GM12878 (cell line): ENCODE measurements around the gene FBLN7. TPM values are rescaled to one million over a fixed set of nuclear protein-coding genes. Genes with fewer than 3 reads are reported as not detected.

ENCODE experiments used
- ATAC-seq: fragments of 200-7000 bp; cut with Tn5 transposase; 3 replicates; pipeline ENCODE4 v1.9.1; 2020; ENCODE audit warnings: mild to moderate bottlenecking, moderate library complexity
- BruUV-seq: library from RNA; stranded (reverse); fragments of 400-500 nt; replicated peaks from 2 replicates; lab custom pipeline; 2021; lab: Mats Ljungman, UMichigan
- CTCF ChIA-PET: fragments of 300-600 bp; sonication (Branson Sonifier 250); formaldehyde crosslinking; extraction: SDS; loops from one replicate; lab custom pipeline; 2021; ENCODE audit warnings: inconsistent platforms; lab: Yijun Ruan, JAX
- POLR2A ChIA-PET: fragments of 350-600 bp; formaldehyde crosslinking; extraction: SDS; loops from one replicate; lab custom pipeline; 2021; ENCODE audit warnings: inconsistent platforms; lab: Charles Lee
- RAD21 ChIA-PET: fragments of 300-600 bp; sonication (Branson Sonifier 250); formaldehyde crosslinking; loops from one replicate; lab custom pipeline; 2023; ENCODE audit warnings: antibody characterized with exemption; ENCODE audit not compliant: unreplicated experiment; lab: Charles Lee
- SMC1A ChIA-PET: fragments of 300-600 bp; sonication (Branson Sonifier 250); formaldehyde crosslinking; loops from one replicate; lab custom pipeline; 2023; ENCODE audit not compliant: unreplicated experiment, uncharacterized antibody; lab: Charles Lee
- DNase-seq: peaks from one replicate; pipeline ENCODE4 v3.0.0-alpha.2; 2011; ENCODE audit warnings: low read depth, low spot score
- FAIRE-seq: peaks from 3 replicates; lab custom pipeline; 2011; peaks lifted over from hg19 to GRCh38; lab: Jason Lieb, UNC
- H2AFZ ChIP-seq: 2 replicates; pipeline ENCODE4 v1.6.0; 2011; ENCODE audit warnings: low read depth, low read length, control low read depth; ENCODE audit not compliant: control insufficient read depth
- H3K27ac ChIP-seq: 2 replicates; pipeline ENCODE4 v1.5.1; 2011; ENCODE audit warnings: control low read depth; ENCODE audit not compliant: control insufficient read depth, insufficient read depth
- H3K27me3 ChIP-seq, 2 experiments: replicated peaks in 1 of 2; 2 replicates each; pipeline versions ENCODE4 v1.6.0 to v1.6.1; 2011; ENCODE audit warnings: low read length in 1 of 2; ENCODE audit not compliant: control insufficient read depth in 2 of 2, insufficient read depth in 2 of 2
- H3K36me3 ChIP-seq, 2 experiments: 2 replicates each; pipeline ENCODE4 v1.5.1; 2011; ENCODE audit warnings: low read length in 1 of 2; ENCODE audit not compliant: control insufficient read depth in 2 of 2, insufficient read depth in 2 of 2
- H3K4me1 ChIP-seq: 2 replicates; pipeline ENCODE4 v1.6.1; 2011; ENCODE audit warnings: mild to moderate bottlenecking, low read length, moderate library complexity, mixed read lengths; ENCODE audit not compliant: control insufficient read depth, insufficient read depth
- H3K4me2 ChIP-seq: 2 replicates; pipeline ENCODE4 v1.6.0; 2011; ENCODE audit warnings: control low read depth; ENCODE audit not compliant: control insufficient read depth, insufficient read depth
- H3K4me3 ChIP-seq: fragments of 200-600 bp; sonication (generic); 2 replicates; pipeline ENCODE4 v1.5.1; 2016
- H3K79me2 ChIP-seq: 2 replicates; pipeline ENCODE4 v1.6.0; 2011; ENCODE audit warnings: low read length; ENCODE audit not compliant: control insufficient read depth, insufficient read depth
- H3K9ac ChIP-seq: 2 replicates; pipeline ENCODE4 v1.8.0; 2011; ENCODE audit warnings: low read length, control low read depth, mixed read lengths; ENCODE audit not compliant: control insufficient read depth, insufficient read depth
- H3K9me3 ChIP-seq: replicated peaks from 3 replicates; pipeline ENCODE4 v1.5.1; 2011; ENCODE audit warnings: mild to moderate bottlenecking, low read length; ENCODE audit not compliant: control insufficient read depth, insufficient read depth
- H4K20me1 ChIP-seq: 2 replicates; pipeline ENCODE4 v1.6.0; 2011; ENCODE audit not compliant: control insufficient read depth, insufficient read depth
- CHD4 ChIP-seq: fragments of 200-600 bp; sonication (generic); IDR thresholded peaks from 2 replicates; pipeline ENCODE4 v1.6.1; 2016; ENCODE audit warnings: mild to moderate bottlenecking
- NFYA ChIP-seq: IDR thresholded peaks from 2 replicates; pipeline ENCODE4 v1.6.1; 2011; ENCODE audit warnings: low read depth, mild to moderate bottlenecking, low read length, improper control_type of control experiment, borderline replicate concordance
- NFYB ChIP-seq: IDR thresholded peaks from 2 replicates; pipeline ENCODE4 v1.6.1; 2011; ENCODE audit warnings: low read depth, mild to moderate bottlenecking, low read length, improper control_type of control experiment, moderate library complexity; ENCODE audit not compliant: insufficient read depth
- PAX8 ChIP-seq: fragments of 450-650 bp; IDR thresholded peaks from 2 replicates; pipeline ENCODE4 v1.6.1; 2017; ENCODE audit warnings: mild to moderate bottlenecking, moderate library complexity
- TCF3 ChIP-seq: IDR thresholded peaks from 2 replicates; pipeline ENCODE4 v1.6.1; 2012; ENCODE audit warnings: low read depth, mild to moderate bottlenecking, low read length, borderline replicate concordance; ENCODE audit not compliant: insufficient read depth
- WGBS: methylation state at CpG from one replicate; pipeline ENCODE4 v1.1.6; 2016; ENCODE audit warnings: low lambda C conversion rate; ENCODE audit not compliant: insufficient replicate concordance, insufficient coverage; ENCODE audit errors: missing lambda C conversion rate; 5-methylcytosine and 5-hydroxymethylcytosine counted together
- in situ Hi-C: fragments of 300-500 bp; cut with MboI; formaldehyde crosslinking; loops from 9 replicates; pipeline ENCODE4 v1.14.3; 2018; ENCODE audit warnings: mixed read lengths
- intact Hi-C: fragments of 100-400 bp; cut with micrococcal nuclease; formaldehyde crosslinking; loops from one replicate; pipeline ENCODE4 v1.14.2; 2022; ENCODE audit not compliant: unreplicated experiment
- polyA plus RNA-seq, 11 experiments: library from polyadenylated mRNA; depleted of rRNA in 4 of 11; unstranded in 6 of 11; stranded (reverse) in 5 of 11; fragments of >200 nt; fragmentation: Nextera tagmentation in 4 of 11; fragmentation: Illumina TruSeq in 1 of 11; extraction: Ambion mirVana in 4 of 11; extraction: Trizol in 1 of 11; gene quantifications; 1 replicate in 1 of 11; 2 replicates in 10 of 11; pipeline versions ENCODE4 v1.2.1 to v1.2.3, GENCODE V29; 2011 to 2016; ENCODE audit warnings: inconsistent platforms in 2 of 11, missing spikeins in 2 of 11, low read depth in 1 of 11
- total RNA-seq, 4 experiments: library from RNA; depleted of rRNA in 3 of 4; stranded (reverse); fragments of >200 nt in 3 of 4; fragmentation: Illumina TruSeq in 1 of 4; extraction: Trizol in 1 of 4; gene quantifications; 2 replicates each; pipeline versions ENCODE4 v1.2.1 to v1.2.3, GENCODE V29; 2013 to 2021
- TF ChIP-seq, protein P1 (sequence below): fragments of 450-650 bp; IDR thresholded peaks from 2 replicates; pipeline ENCODE4 v1.6.1; 2016; ENCODE audit warnings: mild to moderate bottlenecking
- TF ChIP-seq, protein P2 (sequence below): fragments of 450-650 bp; IDR thresholded peaks from 2 replicates; pipeline ENCODE4 v1.6.1; 2017; ENCODE audit warnings: mild to moderate bottlenecking, moderate library complexity
- TF ChIP-seq, protein P3 (sequence below): IDR thresholded peaks from 2 replicates; pipeline ENCODE4 v1.6.1; 2012; ENCODE audit warnings: improper control_type of control experiment, low read depth, low read length; ENCODE audit not compliant: insufficient replicate concordance

FBLN7 gene
- total and polyA plus RNA-seq, 10 of the 15 experiments (the other 5 are each of a cell fraction or from before 2014, with no cell fraction given): 0.01 to 0.10 (median 0.01) TPM; not detected in 7

GRCh38 chr2:112160283-112161250 is 22.4 kb downstream of the FBLN7 start (continued):
- no peak for TF ChIP-seq NFYB
- TF ChIP-seq TCF3: peak; percentile 79; the same call in 1 of the 2 replicates
- TF ChIP-seq, protein P1, sequence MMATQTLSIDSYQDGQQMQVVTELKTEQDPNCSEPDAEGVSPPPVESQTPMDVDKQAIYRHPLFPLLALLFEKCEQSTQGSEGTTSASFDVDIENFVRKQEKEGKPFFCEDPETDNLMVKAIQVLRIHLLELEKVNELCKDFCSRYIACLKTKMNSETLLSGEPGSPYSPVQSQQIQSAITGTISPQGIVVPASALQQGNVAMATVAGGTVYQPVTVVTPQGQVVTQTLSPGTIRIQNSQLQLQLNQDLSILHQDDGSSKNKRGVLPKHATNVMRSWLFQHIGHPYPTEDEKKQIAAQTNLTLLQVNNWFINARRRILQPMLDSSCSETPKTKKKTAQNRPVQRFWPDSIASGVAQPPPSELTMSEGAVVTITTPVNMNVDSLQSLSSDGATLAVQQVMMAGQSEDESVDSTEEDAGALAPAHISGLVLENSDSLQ: no peak

- no peak overlapping the region for H3K27ac ChIP-seq
- FAIRE-seq: no peak
- H3K9ac ChIP-seq: no peak overlapping the region
- H3K79me2 ChIP-seq: no peaks in the 10 kb centered on the region
- 88% methylated on average over 9 of the region's 9 CpGs for WGBS
- ChIA-PET CTCF (no interaction called here), POLR2A (no interaction called here), SMC1A (no interaction called here), RAD21 (no interaction called here)
- no peaks in the 10 kb centered on the region for H3K9me3 ChIP-seq
- H2AFZ ChIP-seq: no peak overlapping the region
- H3K4me1 ChIP-seq: no peaks in the 10 kb centered on the region
- no TSS peak for BruUV-seq
- no peaks in the 10 kb centered on the region for H3K36me3 ChIP-seq
- H3K4me2 ChIP-seq: no peak overlapping the region
- intact Hi-C loops: no loop called here
- no peak for ATAC-seq
- no peaks in the 10 kb centered on the region for H4K20me1 ChIP-seq
- in situ Hi-C loops: no loop called here
- 0 out of 4 replicates have a peak, but pooled peaks cover 0 to 1% of the 10 kb centered on the region in 2 experiments for H3K27me3 ChIP-seq
- H3K4me3 ChIP-seq: no peak overlapping the region
- no peak for DNase-seq
- TF ChIP-seq, protein P2, sequence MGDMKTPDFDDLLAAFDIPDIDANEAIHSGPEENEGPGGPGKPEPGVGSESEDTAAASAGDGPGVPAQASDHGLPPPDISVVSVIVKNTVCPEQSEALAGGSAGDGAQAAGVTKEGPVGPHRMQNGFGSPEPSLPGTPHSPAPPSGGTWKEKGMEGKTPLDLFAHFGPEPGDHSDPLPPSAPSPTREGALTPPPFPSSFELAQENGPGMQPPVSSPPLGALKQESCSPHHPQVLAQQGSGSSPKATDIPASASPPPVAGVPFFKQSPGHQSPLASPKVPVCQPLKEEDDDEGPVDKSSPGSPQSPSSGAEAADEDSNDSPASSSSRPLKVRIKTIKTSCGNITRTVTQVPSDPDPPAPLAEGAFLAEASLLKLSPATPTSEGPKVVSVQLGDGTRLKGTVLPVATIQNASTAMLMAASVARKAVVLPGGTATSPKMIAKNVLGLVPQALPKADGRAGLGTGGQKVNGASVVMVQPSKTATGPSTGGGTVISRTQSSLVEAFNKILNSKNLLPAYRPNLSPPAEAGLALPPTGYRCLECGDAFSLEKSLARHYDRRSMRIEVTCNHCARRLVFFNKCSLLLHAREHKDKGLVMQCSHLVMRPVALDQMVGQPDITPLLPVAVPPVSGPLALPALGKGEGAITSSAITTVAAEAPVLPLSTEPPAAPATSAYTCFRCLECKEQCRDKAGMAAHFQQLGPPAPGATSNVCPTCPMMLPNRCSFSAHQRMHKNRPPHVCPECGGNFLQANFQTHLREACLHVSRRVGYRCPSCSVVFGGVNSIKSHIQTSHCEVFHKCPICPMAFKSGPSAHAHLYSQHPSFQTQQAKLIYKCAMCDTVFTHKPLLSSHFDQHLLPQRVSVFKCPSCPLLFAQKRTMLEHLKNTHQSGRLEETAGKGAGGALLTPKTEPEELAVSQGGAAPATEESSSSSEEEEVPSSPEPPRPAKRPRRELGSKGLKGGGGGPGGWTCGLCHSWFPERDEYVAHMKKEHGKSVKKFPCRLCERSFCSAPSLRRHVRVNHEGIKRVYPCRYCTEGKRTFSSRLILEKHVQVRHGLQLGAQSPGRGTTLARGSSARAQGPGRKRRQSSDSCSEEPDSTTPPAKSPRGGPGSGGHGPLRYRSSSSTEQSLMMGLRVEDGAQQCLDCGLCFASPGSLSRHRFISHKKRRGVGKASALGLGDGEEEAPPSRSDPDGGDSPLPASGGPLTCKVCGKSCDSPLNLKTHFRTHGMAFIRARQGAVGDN: no peak
- TF ChIP-seq PAX8: no peak
- no peak for TF ChIP-seq NFYA
- TF ChIP-seq, protein P3, sequence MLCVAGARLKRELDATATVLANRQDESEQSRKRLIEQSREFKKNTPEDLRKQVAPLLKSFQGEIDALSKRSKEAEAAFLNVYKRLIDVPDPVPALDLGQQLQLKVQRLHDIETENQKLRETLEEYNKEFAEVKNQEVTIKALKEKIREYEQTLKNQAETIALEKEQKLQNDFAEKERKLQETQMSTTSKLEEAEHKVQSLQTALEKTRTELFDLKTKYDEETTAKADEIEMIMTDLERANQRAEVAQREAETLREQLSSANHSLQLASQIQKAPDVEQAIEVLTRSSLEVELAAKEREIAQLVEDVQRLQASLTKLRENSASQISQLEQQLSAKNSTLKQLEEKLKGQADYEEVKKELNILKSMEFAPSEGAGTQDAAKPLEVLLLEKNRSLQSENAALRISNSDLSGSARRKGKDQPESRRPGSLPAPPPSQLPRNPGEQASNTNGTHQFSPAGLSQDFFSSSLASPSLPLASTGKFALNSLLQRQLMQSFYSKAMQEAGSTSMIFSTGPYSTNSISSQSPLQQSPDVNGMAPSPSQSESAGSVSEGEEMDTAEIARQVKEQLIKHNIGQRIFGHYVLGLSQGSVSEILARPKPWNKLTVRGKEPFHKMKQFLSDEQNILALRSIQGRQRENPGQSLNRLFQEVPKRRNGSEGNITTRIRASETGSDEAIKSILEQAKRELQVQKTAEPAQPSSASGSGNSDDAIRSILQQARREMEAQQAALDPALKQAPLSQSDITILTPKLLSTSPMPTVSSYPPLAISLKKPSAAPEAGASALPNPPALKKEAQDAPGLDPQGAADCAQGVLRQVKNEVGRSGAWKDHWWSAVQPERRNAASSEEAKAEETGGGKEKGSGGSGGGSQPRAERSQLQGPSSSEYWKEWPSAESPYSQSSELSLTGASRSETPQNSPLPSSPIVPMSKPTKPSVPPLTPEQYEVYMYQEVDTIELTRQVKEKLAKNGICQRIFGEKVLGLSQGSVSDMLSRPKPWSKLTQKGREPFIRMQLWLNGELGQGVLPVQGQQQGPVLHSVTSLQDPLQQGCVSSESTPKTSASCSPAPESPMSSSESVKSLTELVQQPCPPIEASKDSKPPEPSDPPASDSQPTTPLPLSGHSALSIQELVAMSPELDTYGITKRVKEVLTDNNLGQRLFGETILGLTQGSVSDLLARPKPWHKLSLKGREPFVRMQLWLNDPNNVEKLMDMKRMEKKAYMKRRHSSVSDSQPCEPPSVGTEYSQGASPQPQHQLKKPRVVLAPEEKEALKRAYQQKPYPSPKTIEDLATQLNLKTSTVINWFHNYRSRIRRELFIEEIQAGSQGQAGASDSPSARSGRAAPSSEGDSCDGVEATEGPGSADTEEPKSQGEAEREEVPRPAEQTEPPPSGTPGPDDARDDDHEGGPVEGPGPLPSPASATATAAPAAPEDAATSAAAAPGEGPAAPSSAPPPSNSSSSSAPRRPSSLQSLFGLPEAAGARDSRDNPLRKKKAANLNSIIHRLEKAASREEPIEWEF: no peak
- no peak for TF ChIP-seq CHD4
Measured at GRCh38 chr2:112161431-112162145, 23.4 kb downstream of the FBLN7 start.
